Subcutaneous adipose tissue (tissue), 4 donors: ENCODE results near the gene NUAK2. TPM values are rescaled to one million over a fixed set of nuclear protein-coding genes. Genes with fewer than 3 reads are reported as not detected.

Experiments used
- total RNA-seq, 4 donors: library from RNA; depleted of rRNA; stranded (reverse); fragments of >200 nt; gene quantifications; one replicate each; pipeline ENCODE4 v1.1.0, GENCODE V29; 2016
- TF ChIP-seq, protein P1 (sequence below): fragments of 450-650 bp; IDR thresholded peaks from one replicate; pipeline ENCODE4 v1.5.1; 2016; ENCODE audit warnings: low read depth, mild to moderate bottlenecking, control low read depth, antibody characterized with exemption, moderate library complexity

The NUAK2 gene
- total RNA-seq, 4 donors from 2014 or later, result 0.16 to 1.7 (median 1.3) TPM

DNA sequence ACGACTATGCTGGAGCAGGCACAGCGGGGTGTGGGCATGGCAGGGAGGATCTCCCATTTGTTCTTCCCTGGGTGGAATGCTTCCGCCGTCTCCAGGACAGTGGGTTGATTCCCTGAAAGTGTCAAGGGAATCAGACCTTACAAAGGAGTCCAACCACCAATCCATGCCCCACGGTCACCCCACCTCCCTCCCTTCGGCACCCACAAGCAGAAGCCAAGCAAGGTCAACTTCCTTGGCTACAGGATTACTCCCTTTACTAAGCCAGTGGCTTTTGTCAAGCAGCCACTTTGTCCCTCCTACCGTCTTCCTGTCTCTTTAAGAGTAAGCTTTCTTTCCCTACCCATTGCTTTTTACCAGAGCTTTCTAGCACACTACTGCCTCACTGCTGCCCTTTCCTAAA lies 15.9 kb upstream of the NUAK2 start:
- TF ChIP-seq, protein P1, sequence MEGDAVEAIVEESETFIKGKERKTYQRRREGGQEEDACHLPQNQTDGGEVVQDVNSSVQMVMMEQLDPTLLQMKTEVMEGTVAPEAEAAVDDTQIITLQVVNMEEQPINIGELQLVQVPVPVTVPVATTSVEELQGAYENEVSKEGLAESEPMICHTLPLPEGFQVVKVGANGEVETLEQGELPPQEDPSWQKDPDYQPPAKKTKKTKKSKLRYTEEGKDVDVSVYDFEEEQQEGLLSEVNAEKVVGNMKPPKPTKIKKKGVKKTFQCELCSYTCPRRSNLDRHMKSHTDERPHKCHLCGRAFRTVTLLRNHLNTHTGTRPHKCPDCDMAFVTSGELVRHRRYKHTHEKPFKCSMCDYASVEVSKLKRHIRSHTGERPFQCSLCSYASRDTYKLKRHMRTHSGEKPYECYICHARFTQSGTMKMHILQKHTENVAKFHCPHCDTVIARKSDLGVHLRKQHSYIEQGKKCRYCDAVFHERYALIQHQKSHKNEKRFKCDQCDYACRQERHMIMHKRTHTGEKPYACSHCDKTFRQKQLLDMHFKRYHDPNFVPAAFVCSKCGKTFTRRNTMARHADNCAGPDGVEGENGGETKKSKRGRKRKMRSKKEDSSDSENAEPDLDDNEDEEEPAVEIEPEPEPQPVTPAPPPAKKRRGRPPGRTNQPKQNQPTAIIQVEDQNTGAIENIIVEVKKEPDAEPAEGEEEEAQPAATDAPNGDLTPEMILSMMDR, result no peak

DNA sequence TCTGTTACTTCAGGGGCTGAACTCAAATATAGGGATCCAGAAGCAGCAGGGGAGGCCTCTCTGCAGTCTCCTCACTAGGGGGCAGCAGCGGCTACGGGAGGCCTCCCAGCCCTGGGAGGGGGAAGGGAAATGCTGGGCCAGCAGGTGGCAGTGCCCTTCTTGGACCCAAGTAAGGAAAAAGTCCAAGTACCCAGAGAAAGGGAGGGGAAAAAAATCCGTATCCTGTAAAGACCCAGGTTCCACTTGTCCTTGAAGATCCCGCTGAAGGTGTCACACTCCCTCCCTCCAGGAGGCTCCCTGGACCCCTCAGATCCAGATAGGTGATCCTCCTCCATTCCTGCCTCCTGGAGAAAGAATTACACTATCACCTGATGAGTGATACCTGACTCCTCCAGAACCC lies 14.1 kb upstream of the NUAK2 start:
- TF ChIP-seq, protein P1, result no peak

DNA sequence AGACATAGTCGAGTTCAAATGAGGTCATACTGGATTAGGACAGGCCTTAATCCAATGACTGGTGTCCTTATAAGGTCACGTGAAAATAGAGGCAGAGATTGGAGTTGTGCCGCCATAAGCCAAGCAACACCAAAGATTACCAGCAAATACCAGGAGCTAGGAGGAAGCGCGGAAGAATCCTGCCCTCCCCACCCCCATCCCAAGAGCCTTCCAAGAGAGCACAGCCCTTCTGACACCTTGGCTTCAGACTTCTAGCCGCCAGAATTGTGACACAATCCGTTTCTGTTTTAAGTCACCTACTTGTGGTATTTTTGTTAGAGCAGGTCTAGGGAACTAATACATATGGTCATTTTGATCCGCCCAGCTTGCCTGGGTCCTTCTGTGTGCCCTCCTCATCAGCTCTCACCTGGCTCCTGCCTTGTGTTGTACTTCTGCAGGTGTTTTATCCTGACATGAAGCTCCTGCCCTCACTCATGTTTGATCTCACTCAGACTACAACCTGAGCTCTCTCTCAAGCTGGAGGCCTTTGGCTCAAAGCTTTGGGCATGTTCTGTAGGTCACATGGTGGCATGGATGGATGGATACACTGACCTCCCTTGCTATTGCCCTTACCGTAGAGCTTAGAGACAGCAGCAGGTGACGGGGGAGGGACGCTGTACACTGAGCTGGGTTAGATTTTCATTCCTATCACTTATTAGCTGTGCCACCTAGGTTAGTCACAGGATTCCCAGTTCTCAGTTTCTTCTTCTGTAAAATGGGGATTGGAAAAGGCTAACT lies 10.7 kb upstream of the NUAK2 start:
- TF ChIP-seq, protein P1, result no peak

DNA sequence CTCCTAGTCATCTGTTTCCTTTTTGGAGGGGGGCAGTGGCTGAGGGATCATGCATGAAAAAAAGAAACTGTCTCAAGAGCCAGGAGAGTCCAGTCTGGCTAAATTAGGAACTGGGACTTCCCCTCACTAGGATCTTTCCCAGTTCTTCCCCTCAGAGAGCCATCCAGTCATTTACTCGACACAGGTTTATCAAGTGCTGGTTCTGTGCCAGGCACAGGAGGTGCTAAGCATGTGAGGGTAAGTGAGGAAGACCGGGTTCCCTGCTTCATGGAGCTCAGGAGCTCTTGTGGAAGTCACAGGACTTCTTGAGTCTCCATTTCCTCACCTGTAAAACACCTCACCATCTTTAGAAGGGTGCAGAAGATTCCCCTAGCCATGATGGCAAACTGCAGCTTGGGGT lies 8.6 kb upstream of the NUAK2 start:
- TF ChIP-seq, protein P1, result no peak

DNA sequence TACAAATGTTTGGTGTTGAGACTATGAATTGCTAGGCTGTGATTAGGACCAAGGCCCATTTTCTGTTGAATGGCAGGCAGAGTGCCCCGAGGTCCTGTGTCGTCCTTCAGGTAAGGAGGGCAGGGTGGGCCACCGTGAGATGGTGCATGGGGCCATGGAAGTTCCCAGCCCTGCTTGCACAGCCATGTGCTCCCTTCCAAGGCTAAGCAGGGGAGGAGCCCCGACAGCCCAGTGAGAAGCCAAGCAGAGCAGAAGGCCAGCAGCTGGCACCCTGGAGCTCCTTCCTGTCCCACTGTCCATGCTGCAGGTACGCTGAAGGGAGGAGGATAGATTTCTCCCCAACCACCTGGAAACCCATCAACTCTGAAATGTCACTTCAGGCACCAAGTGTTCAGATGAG lies 8.2 kb upstream of the NUAK2 start:
- TF ChIP-seq, protein P1, result no peak

DNA sequence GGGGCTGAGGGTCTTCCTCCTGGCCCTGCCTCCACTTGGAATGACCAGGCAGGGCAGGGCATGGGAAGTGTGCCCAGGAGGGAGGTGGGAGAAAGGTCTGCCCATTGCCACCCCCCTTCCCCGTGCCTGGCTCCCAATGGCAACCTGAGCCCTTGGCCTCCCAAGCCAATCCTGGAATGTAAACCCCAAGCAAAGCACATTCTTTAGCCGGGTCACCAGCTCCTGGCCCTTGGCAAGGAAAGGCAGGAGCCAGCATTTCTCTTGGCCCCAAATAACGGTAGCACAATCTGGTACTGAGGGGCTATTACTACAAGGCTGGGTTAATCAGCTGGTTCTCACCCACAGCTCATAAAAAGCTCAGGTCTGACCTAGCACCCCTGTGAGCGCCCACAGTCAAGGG lies 6.9 kb upstream of the NUAK2 start:
- TF ChIP-seq, protein P1, result no peak

DNA sequence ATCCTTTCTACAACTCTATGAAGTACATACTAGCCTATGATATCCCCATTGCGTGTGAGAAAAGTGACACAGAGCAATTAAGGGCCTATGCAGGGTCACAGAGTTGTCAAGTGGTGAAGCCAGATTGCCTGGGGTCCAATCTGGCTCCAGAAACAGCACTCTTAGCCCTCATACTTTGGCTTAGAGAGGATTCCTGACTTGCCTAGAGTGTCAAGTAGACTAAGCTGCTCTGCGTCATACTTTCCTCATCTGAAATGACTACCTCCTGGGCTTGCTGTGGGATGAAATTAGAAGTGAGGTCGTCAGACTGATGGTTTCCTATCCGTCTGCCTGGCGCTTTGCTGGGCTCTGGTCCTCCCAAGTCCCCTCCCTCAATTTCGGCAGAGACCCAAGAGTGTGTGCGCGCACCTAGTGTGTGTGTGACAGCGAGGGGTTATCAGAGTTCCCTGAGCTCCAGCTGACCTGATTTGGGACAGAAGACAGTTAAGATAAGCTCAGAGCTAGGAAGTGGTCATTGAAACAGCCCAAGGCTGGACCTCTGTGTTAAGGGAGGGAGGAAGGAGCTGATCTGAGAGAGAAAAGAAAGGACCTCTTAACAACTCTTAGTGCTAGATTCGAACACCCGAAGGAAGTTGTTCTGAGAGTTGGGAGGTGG lies 5.4 kb upstream of the NUAK2 start:
- TF ChIP-seq, protein P1, result no peak
